Activated CD4-positive, alpha-beta T cell treated with anti-CD3 and anti-CD28 coated beads, Interleukin-2, amount 50 U/mL, for 4 hours (primary cell): ENCODE data around the gene CCDC9.
"Not testable (repeated sequence)": the region's sequence is repeated elsewhere in the genome, so short reads cannot be mapped to it uniquely, and the experiment has no call there.

ENCODE experiments used
- DNase-seq, 2 experiments: peaks; one replicate each; pipeline ENCODE4 v3.0.0-alpha.2; 2020

Gene CCDC9

DNA sequence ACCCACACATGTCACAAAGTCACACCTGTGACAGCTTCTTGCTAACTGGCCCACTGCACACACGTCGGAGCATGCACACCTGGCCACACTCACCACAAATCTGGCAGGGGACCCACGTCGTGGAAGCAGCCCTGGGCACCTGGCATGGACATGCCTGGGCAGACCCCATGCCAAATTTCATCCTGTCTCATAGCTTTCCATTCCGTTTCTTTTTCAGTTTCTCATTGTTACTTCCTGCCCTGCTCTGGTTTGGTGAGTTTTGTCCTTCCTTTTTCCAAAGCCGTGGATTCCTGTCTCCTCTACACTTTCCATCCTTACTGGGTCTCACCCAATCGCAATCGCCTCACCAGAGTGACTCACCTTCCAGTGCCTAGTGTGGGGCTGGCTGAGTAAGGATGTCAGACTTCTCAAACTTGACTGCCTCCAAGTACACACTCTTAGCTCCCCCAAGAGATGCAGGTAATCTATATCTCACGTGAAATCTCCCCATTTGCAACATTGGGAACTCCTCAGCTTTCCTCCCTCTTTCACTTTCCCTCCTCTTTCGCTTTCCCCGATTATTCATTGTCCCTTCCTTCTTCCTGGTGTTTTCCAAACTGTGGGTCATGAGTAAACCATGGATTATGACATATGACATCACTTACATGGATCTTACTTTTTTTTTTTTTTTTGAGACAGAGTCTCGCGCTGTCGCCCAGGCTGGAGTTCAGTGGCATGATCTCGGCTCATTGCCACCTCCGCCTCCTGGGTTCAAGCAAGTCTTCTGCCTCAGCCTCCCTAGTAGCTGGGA lies 23.7 kb upstream of the CCDC9 start:
- DNase-seq, result no peak

DNA sequence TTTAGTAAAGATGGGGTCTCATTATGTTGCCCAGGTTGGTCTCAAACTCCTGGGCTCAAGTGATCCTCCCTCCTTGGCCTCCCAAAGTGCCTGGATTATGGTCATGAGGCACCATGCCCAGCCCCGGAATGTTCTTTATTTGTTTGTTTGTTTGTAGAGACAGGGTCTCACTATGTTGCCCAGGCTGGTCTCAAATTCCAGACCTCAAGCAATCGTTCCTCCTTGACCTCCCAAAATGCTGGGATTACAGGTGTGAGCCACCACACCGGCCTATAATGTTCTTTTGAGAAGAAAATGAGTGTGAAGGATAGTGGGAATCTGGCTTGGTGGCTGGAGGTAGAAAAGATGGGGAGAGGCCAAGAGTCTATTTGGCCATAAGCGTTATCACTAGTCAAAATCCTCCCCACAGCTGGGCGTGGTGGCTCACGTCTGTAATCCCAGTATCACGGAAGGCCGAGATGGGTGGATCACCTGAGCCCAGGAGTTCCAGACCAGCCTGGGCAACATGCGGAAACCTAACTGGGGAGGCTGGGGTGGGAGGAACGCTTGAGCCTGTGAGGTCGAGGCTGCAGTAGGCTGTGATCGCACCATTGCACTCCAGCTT lies 20.2 kb upstream of the CCDC9 start:
- DNase-seq, result no peak

- no peak for DNase-seq
These were observed 17.2 kb upstream of the CCDC9 start for GRCh38 chr19:47239152-47239551.

GRCh38 chr19:47239610-47240296 lies 16.6 kb upstream of the CCDC9 start:
- no peak for DNase-seq

GRCh38 chr19:47240556-47240955 lies 15.8 kb upstream of the CCDC9 start:
- no peak for DNase-seq

- peak; percentile 91 for DNase-seq
These were observed 15.1 kb upstream of the CCDC9 start for GRCh38 chr19:47240996-47241918.

DNA sequence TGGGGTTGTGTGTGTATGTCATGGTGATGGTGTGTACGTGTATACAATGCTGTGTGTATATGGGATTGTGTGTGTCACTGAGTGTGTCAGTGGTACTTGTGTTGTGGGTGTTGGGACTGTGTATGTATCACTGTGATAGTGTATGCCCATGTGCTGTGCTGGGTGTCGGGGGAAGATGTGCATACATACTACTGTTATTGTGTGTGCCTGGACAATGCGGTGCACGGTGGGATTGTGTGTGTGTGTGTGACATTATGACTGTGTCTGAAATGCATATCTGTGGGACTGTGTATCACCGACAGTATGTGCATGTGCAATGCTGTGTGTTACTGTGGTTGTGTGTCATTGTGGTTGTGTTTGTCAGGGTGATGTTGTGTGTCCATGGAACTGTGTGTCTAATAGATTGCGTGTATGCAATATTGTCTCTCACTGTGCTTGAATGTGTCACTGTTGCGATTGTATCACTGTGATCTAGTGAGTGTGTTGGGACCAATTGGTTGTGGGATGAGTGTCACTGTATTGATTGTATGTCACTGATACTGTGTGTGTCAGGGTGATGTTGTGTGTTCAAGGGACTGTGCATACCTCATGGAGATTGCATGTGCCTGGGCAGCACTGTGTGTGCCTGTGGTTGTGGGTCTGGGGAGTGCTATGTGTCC lies 14.3 kb upstream of the CCDC9 start:
- no peak for DNase-seq

DNA sequence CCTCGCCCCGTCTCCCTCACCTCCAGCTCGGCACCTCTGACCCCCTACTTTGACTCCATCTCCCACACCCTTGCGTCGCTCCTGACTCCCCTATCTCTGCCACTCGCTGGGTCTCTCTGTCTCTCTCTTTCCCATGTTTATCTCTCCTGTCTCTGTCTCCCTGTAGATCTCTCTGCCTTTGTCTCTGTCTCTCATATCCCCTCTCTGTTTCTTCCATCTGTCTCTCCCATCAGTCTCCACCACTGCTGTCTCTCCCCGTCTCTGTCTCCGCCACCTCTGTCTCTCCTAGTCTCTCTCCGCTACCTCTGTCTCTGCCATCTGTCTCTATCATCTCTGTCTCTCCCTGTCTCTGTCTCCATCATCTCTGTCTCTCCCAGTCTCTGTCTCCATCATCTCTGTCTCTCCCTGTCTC lies 13.0 kb upstream of the CCDC9 start:
- DNase-seq, result no peak

- peak; percentile 84 to 86 for DNase-seq
These were observed 12.4 kb upstream of the CCDC9 start for GRCh38 chr19:47243776-47244547.

GRCh38 chr19:47247308-47247990 lies 8.9 kb upstream of the CCDC9 start:
- DNase-seq, result peak; percentile 73 to 75

GRCh38 chr19:47253016-47253415 lies 3.3 kb upstream of the CCDC9 start:
- DNase-seq, result not testable (repeated sequence)

- no peak for DNase-seq
These were observed 2.9 kb upstream of the CCDC9 start for GRCh38 chr19:47253467-47253881.

DNA sequence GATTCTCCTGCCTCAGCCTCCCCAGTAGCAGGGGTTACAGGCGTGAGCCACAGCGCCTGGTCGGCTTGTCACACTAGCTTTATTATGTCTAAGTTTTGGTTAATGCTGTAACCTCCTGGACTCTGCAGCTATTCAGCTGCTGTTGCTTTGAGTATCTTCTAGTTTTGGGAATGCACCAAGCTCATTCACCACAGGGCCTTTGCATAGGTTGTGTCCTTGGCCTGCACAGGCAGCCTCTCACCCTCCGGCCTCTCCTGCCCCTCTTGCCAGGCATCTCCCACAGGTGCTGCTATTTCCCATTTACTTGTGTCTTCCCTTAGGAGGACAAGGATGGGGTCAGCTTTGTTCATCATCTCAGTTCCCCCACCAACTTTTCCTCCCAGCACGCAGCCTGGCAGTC lies 2.4 kb upstream of the CCDC9 start:
- no peak for DNase-seq

DNA sequence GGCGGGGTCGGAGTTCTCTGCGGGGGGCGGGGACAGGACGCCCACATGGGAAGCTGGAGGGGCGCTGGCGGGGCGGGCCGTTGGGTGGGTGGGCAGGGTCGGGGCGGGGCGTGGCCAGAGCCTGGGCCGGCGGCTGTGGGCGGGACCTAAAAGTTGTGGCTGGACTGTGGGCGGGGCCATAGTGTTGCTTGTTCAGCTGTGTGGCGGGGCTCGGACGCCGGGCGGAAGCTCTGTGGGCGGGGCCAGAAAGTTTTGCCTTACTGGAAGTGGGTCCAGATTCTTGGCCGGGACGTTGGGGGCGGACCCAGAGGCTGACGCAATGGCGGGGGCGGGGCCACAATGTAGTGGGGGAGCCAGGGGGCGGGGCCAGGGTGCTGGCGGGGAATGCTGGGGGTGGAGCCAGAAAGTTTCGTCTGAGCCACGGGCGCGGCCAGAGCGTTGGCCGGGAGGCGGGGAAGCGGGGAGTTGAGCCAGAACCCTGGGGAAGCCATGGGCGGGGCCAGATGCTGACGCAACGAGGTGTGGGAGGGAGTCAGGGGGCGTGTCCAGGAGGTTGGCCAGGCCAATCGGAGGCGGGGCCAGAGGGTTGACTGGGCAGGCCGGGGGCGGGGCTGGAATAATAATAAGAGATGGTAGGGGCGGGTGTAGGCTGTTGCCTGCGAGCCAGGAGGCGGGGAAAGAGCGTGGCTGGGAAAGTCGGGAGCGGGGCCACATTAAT lies 527 bp downstream of the CCDC9 start:
- peak; percentile 99 for DNase-seq

DNA sequence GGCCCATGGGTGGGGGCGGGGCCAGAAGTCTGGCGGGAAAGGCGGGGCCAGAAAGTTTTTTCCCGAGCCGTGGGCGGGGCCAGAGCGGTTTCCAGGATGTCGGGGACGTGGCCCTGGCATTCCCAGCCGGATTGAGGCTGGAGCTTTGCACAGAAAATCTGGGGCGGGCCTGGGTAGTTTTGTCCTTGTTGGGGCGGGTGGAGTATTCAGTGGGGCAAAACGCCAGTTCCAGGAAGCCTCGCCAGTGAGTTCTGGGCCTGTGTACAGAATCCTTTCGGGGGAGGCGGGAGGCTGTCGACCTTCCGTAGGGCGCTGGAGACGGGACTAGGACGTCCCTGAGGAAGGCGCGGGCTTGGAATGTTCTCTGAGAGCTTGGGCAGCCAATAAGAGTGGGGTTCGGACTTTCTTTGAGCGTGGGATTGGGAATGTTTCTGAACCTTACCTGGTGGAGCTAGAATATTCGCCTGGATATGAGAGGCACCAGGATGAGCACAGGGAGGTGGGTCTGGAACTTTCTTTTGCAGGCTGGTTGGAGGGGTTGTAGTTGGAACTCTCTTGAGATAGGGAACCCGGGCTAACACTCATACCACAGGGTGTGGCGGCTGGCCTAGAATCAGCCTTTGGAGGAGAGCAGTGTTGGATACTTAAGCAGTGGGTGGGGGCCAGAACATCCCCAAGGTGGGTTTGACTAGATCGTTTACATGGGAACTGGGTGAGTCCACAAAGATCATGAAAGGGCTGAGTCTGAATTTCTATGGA lies 1.3 kb downstream of the CCDC9 start:
- DNase-seq, result no peak

DNA sequence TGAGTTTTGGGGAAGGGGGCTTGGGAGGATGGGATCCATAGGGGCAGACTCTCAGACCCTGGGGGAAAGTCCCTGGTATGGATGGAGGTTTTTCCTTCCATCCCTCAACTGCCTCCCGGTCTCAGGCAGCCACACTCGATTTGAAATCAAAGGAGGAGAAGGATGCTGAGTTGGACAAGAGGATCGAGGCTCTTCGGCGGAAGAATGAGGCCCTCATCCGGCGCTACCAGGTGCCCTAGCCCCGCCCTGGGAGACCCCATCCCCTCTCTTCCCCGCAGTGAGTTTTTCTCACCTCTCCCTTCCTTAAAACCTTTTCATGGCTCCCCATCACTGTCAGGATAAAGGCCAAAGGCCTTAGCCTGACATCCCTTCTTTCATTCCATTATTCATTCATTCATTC lies 2.1 kb downstream of the CCDC9 start:
- no peak for DNase-seq

GRCh38 chr19:47258895-47259555 lies 2.7 kb downstream of the CCDC9 start:
- no peak for DNase-seq

- DNase-seq, result no peak
These were observed 4.2 kb downstream of the CCDC9 start for GRCh38 chr19:47260476-47260875.
